Upper lobe of left lung (tissue), 4 donors: Measurements from ENCODE around the gene SPDL1.

ENCODE experiments used
- EP300 ChIP-seq, 4 donors: sonication (generic); formaldehyde crosslinking; IDR thresholded peaks; one replicate each; pipeline ENCODE4 v1.5.1; 2017; ENCODE audit warnings: antibody characterized with exemption in 4 of 4, control low read depth in 2 of 4
- POLR2A ChIP-seq, 4 donors: fragments of 450-650 bp; IDR thresholded peaks; one replicate each; pipeline ENCODE4 v1.5.1; 2016 to 2017; ENCODE audit warnings: antibody characterized with exemption in 4 of 4, mild to moderate bottlenecking in 2 of 4
- POLR2AphosphoS5 ChIP-seq, 2 donors: sonication (generic); formaldehyde crosslinking; IDR thresholded peaks; one replicate each; pipeline ENCODE4 v1.5.1; 2017; ENCODE audit warnings: antibody characterized with exemption in 2 of 2
- TF ChIP-seq, protein P1 (sequence below), 6 experiments: fragments of 450-650 bp in 4 of 6; fragments of 200-600 bp in 2 of 6; sonication (generic) in 2 of 6; IDR thresholded peaks; one replicate each; pipeline ENCODE4 v1.5.1; 2016 to 2019; ENCODE audit warnings: antibody characterized with exemption in 6 of 6

DNA sequence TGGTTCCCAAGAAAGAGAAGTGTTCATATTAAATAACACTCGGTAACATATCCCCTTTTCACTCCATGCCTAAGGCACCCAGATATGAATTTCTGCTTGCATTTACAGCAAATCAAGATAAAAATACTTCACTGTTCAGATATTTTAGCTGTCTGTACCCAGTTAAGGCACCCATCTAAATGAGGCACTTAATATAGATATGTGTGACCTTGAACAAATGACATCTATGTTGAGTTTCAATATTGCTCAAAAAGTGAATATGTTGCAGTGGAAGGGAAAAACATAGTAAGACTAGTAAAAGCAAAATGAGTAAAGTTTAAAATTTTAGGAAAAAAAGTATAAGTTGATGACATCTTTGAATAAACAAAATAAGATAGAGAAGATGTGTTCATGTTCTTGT is 32.4 kb upstream of the SPDL1 start:
- TF ChIP-seq, protein P1, sequence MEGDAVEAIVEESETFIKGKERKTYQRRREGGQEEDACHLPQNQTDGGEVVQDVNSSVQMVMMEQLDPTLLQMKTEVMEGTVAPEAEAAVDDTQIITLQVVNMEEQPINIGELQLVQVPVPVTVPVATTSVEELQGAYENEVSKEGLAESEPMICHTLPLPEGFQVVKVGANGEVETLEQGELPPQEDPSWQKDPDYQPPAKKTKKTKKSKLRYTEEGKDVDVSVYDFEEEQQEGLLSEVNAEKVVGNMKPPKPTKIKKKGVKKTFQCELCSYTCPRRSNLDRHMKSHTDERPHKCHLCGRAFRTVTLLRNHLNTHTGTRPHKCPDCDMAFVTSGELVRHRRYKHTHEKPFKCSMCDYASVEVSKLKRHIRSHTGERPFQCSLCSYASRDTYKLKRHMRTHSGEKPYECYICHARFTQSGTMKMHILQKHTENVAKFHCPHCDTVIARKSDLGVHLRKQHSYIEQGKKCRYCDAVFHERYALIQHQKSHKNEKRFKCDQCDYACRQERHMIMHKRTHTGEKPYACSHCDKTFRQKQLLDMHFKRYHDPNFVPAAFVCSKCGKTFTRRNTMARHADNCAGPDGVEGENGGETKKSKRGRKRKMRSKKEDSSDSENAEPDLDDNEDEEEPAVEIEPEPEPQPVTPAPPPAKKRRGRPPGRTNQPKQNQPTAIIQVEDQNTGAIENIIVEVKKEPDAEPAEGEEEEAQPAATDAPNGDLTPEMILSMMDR (IDR thresholded peaks at IDR 0.05) = no peak
- no peak for TF ChIP-seq EP300 (IDR thresholded peaks at IDR 0.05)
- no peak for TF ChIP-seq POLR2AphosphoS5 (IDR thresholded peaks at IDR 0.05)
- no peak for TF ChIP-seq POLR2A (IDR thresholded peaks at IDR 0.05)
